K562 (cell line): Measurements from ENCODE around the gene TMEM87B. TPM values are rescaled to one million over a fixed set of nuclear protein-coding genes. Genes with fewer than 3 reads are reported as not detected.

ENCODE experiments used
- ATAC-seq: fragments of 200-7000 bp; cut with Tn5 transposase; 3 replicates; pipeline ENCODE4 v1.9.1; 2020; ENCODE audit warnings: moderate library complexity
- BruUV-seq: library from RNA; stranded (reverse); fragments of 400-500 nt; replicated peaks from 2 replicates; lab custom pipeline; 2021; lab: Mats Ljungman, UMichigan
- CTCF ChIA-PET: fragments of 300-600 bp; formaldehyde crosslinking; extraction: SDS; loops from one replicate; lab custom pipeline; 2021; ENCODE audit warnings: low intra/inter-chr PET ratio; lab: Yijun Ruan, JAX
- POLR2A ChIA-PET: fragments of 300-600, 350-650 bp; sonication (Branson Sonifier 250); formaldehyde crosslinking; extraction: SDS; loops from one replicate; lab custom pipeline; 2021; ENCODE audit warnings: antibody characterized with exemption, inconsistent platforms; lab: Yijun Ruan, JAX
- DNase-seq, 4 experiments: peaks; one replicate each; pipeline versions ENCODE4 v3.0.0 to v3.0.0-alpha.2; 2011 to 2018; ENCODE audit warnings: low spot score in 3 of 4, mixed read lengths in 3 of 4; ENCODE audit errors: extremely low read depth in 1 of 4
- FAIRE-seq: peaks from 2 replicates; lab custom pipeline; 2011; peaks lifted over from hg19 to GRCh38; lab: Jason Lieb, UNC
- H2AFZ ChIP-seq: 2 replicates; pipeline ENCODE4 v1.6.0; 2011; ENCODE audit warnings: low read depth, low read length, control low read depth, inconsistent platforms
- H3K27ac ChIP-seq: fragments of 200-600 bp; 3 replicates; pipeline ENCODE4 v1.8.0; 2011; ENCODE audit warnings: low read depth, mild to moderate bottlenecking, control low read depth, inconsistent platforms, low read length, moderate library complexity, mixed read lengths; ENCODE audit errors: extremely low read depth
- H3K27me3 ChIP-seq, 2 experiments: fragments of 300-600 bp in 1 of 2; 2 replicates in 1 of 2; 3 replicates in 1 of 2; pipeline versions ENCODE4 v1.6.0 to v1.8.0; 2011; ENCODE audit warnings: inconsistent platforms in 2 of 2, low read length in 2 of 2, mild to moderate bottlenecking in 1 of 2, mixed read lengths in 1 of 2, moderate library complexity in 1 of 2; ENCODE audit not compliant: control insufficient read depth in 2 of 2, insufficient read depth in 2 of 2
- H3K36me3 ChIP-seq: fragments of 300-600 bp; 3 replicates; pipeline ENCODE4 v1.8.0; 2011; ENCODE audit warnings: mild to moderate bottlenecking, low read length, inconsistent platforms; ENCODE audit not compliant: control insufficient read depth, insufficient read depth
- H3K4me1 ChIP-seq, 2 experiments: fragments of 200-600 bp in 1 of 2; replicated peaks in 1 of 2; 2 replicates in 1 of 2; 3 replicates in 1 of 2; pipeline versions ENCODE4 v1.5.1 to v1.8.0; 2011; ENCODE audit warnings: inconsistent platforms in 2 of 2, low read length in 2 of 2, mild to moderate bottlenecking in 1 of 2, mixed read lengths in 1 of 2, moderate library complexity in 1 of 2; ENCODE audit not compliant: control insufficient read depth in 2 of 2, insufficient read depth in 2 of 2
- H3K4me2 ChIP-seq: 2 replicates; pipeline ENCODE4 v1.6.1; 2011; ENCODE audit warnings: low read length, control low read depth, inconsistent platforms, mixed read lengths; ENCODE audit not compliant: insufficient read depth
- H3K4me3 ChIP-seq: fragments of 200-600 bp; sonication (generic), shearing (Covaris generic); 2 replicates; pipeline ENCODE4 v1.5.1; 2016; ENCODE audit warnings: control low read depth, inconsistent platforms
- H3K79me2 ChIP-seq: fragments of 200-600 bp; 3 replicates; pipeline ENCODE4 v1.8.0; 2011; ENCODE audit warnings: low read length, inconsistent platforms; ENCODE audit not compliant: control insufficient read depth, insufficient read depth
- H3K9ac ChIP-seq, 2 experiments: 2 replicates each; pipeline versions ENCODE4 v1.6.0 to v1.6.1; 2011; ENCODE audit warnings: low read depth in 2 of 2, low read length in 2 of 2, control low read depth in 1 of 2, inconsistent platforms in 1 of 2, mild to moderate bottlenecking in 1 of 2, mixed read lengths in 1 of 2; ENCODE audit not compliant: insufficient read depth in 1 of 2
- H3K9me1 ChIP-seq: one replicate; pipeline ENCODE4 v1.6.0; 2011; ENCODE audit warnings: inconsistent platforms, mild to moderate bottlenecking, low read length, moderate library complexity; ENCODE audit not compliant: control insufficient read depth, insufficient read depth
- H3K9me3 ChIP-seq: replicated peaks from 2 replicates; pipeline ENCODE4 v1.5.1; 2011; ENCODE audit warnings: low read depth, low read length, inconsistent platforms; ENCODE audit not compliant: control insufficient read depth, insufficient read depth
- H4K20me1 ChIP-seq: replicated peaks from 2 replicates; pipeline ENCODE4 v1.6.1; 2011; ENCODE audit warnings: low read length, inconsistent platforms, mixed read lengths; ENCODE audit not compliant: control insufficient read depth, insufficient read depth
- HCFC1 ChIP-seq: IDR thresholded peaks from 2 replicates; pipeline ENCODE4 v1.6.1; 2012; ENCODE audit warnings: low read depth, low read length, improper control_type of control experiment
- IRF2 ChIP-seq: sonication (generic); formaldehyde crosslinking; IDR thresholded peaks from 2 replicates; pipeline ENCODE4 v1.8.1; 2022; ENCODE audit warnings: mild to moderate bottlenecking, missing genetic modification reagents
- JUNB ChIP-seq: fragments of 450-650 bp; formaldehyde crosslinking; conservative IDR thresholded peaks from 2 replicates; pipeline ENCODE4 v1.4.0; 2020; ENCODE audit warnings: mild to moderate bottlenecking
- MCM5 ChIP-seq: fragments of 450-650 bp; IDR thresholded peaks from 2 replicates; pipeline ENCODE4 v1.6.1; 2016; ENCODE audit warnings: low read depth
- NR3C1 ChIP-seq: sonication (generic); formaldehyde crosslinking; IDR thresholded peaks from 2 replicates; pipeline ENCODE4 v1.8.1; 2022; ENCODE audit warnings: missing genetic modification reagents
- RBFOX2 ChIP-seq: fragments of 200-400 bp; formaldehyde crosslinking; IDR thresholded peaks from 2 replicates; pipeline ENCODE4 v1.6.1; 2017; ENCODE audit warnings: low read depth, mild to moderate bottlenecking, low read length, moderate library complexity
- YBX1 ChIP-seq: fragments of 450-650 bp; IDR thresholded peaks from 2 replicates; pipeline ENCODE4 v1.7.1; 2016; ENCODE audit warnings: mild to moderate bottlenecking
- ZNF175 ChIP-seq: fragments of 200-800 bp; sonication (Bioruptor generic); IDR thresholded peaks from 2 replicates; pipeline ENCODE4 v1.6.1; 2016; ENCODE audit warnings: low read depth, mild to moderate bottlenecking, missing genetic modification characterization, missing compliant biosample characterization
- WGBS: fragments of 100-300 bp; shearing (Covaris generic); methylation state at CpG from one replicate; pipeline ENCODE4 v1.1.6; 2016; ENCODE audit warnings: low coverage, mixed read lengths; ENCODE audit not compliant: insufficient coverage; ENCODE audit errors: missing lambda C conversion rate; 5-methylcytosine and 5-hydroxymethylcytosine counted together
- in situ Hi-C: fragments of 300-500 bp; cut with MboI; formaldehyde crosslinking; loops from 4 replicates; pipeline ENCODE4 v1.15.0; 2018; ENCODE audit warnings: inconsistent platforms, mixed read lengths
- intact Hi-C: fragments of 100-400 bp; cut with micrococcal nuclease; formaldehyde crosslinking; loops from 2 replicates; pipeline ENCODE4 v1.14.2; 2022
- polyA plus RNA-seq, 8 experiments: library from polyadenylated mRNA; depleted of rRNA in 4 of 8; stranded (reverse) in 5 of 8; unstranded in 3 of 8; fragments of >200 nt; fragmentation: Nextera tagmentation in 2 of 8; fragmentation: Illumina TruSeq in 1 of 8; extraction: Ambion mirVana in 2 of 8; extraction: Trizol in 1 of 8; gene quantifications; 2 replicates each; pipeline versions ENCODE4 v1.2.1 to v1.2.3, GENCODE V29; 2011 to 2014; ENCODE audit warnings: inconsistent platforms in 1 of 8, missing spikeins in 1 of 8
- total RNA-seq, 7 experiments: library from RNA; depleted of rRNA in 6 of 7; stranded (reverse); fragments of >200 nt in 6 of 7; fragmentation: Illumina TruSeq in 2 of 7; extraction: Trizol in 2 of 7; gene quantifications; 2 replicates each; pipeline versions ENCODE4 v1.2.1 to v1.2.3, GENCODE V29; 2011 to 2021; ENCODE audit warnings: low replicate concordance in 1 of 7

The TMEM87B gene
- total and polyA plus RNA-seq, 9 of the 15 experiments (the other 6 are each of a cell fraction or from before 2014, with no cell fraction given): 3.7 to 17.1 (median 11.0) TPM

DNA sequence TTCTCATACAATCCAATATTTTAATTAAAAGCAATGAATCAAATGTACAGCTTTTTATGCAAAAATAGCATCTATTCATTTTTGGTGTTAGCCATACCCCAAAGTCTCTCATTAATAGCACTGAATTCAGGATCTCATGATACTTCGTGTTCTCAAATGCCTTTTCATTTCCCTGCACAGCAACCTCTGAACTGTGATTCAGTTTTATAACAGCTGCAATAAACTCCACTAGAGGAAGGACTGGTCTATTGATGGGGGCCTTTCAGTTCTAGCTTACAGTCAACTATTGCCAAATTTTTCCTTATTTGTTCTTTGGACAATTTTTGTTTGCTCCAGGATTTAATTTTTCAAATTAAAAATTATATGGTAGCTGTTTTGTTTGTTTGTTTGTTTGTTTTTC lies 4.8 kb upstream of the TMEM87B start:
- ATAC-seq (no peak), FAIRE-seq (no peak), DNase-seq (no peak)
- Histone ChIP-seq H2AFZ (no peak overlapping the region), H3K9ac (no peak overlapping the region), H3K9me3 (no peaks in the 10 kb centered on the region; the same call in 1 of the 2 replicates), H3K79me2 (no peaks in the 10 kb centered on the region), H3K4me3 (no peak overlapping the region), H3K9me1 (no peaks in the 10 kb centered on the region), H3K27ac (no peak overlapping the region), H3K4me2 (no peak overlapping the region), H4K20me1 (no peaks in the 10 kb centered on the region), H3K4me1 (peaks cover 10 to 17% of the 10 kb centered on the region in 2 experiments; a peak in 3 of 5 replicates), H3K27me3 (no peaks in the 10 kb centered on the region), H3K36me3 (no peaks in the 10 kb centered on the region)
- no peak for TF ChIP-seq ZNF175 (CRISPR knock-in tag)
- TF ChIP-seq RBFOX2: no peak
- TF ChIP-seq HCFC1: no peak
- TF ChIP-seq NR3C1: no peak
- TF ChIP-seq IRF2 (CRISPR knock-in tag): no peak
- TF ChIP-seq JUNB: no peak
- no peak for TF ChIP-seq MCM5
- no peak for TF ChIP-seq YBX1
- intact Hi-C loops (loop anchor here (5.0 kb wide), 2 partner anchors 67 to 207 kb away; partner anchors contain the start of gene ZC3H8), in situ Hi-C loops (no loop called here)
- BruUV-seq: no TSS peak
- WGBS: 47% methylated on average over 1 of the region's 1 CpG
- ChIA-PET POLR2A (no interaction called here), CTCF (interaction anchor here (0.6 to 1.9 kb wide), 2 partner anchors 166 to 532 kb away, joined by 5 to 10 read pairs; no protein-coding TSS in a partner anchor)
